H1 (cell line): ENCODE data around the gene SSMEM1. TPM values are rescaled to one million over a fixed set of nuclear protein-coding genes. Genes with fewer than 3 reads are reported as not detected.

Source experiments
- ATF3 ChIP-seq: IDR thresholded peaks from 2 replicates; pipeline ENCODE4 v1.6.1; 2011; ENCODE audit warnings: low read depth, mild to moderate bottlenecking, low read length; ENCODE audit not compliant: insufficient read depth
- BRCA1 ChIP-seq: IDR thresholded peaks from 2 replicates; pipeline ENCODE4 v1.6.1; 2012; ENCODE audit warnings: low read depth, low read length, improper control_type of control experiment
- EGR1 ChIP-seq: IDR thresholded peaks from 2 replicates; pipeline ENCODE4 v1.6.1; 2011; ENCODE audit warnings: low read depth, low read length, borderline replicate concordance
- GTF2F1 ChIP-seq: IDR thresholded peaks from 2 replicates; pipeline ENCODE4 v1.6.1; 2012; ENCODE audit warnings: low read depth, low read length, improper control_type of control experiment, borderline replicate concordance
- polyA plus RNA-seq, 7 experiments: library from polyadenylated mRNA; depleted of rRNA in 3 of 7; stranded (reverse) in 5 of 7; unstranded in 2 of 7; fragments of >200 nt in 5 of 7; fragments of 200-250 nt in 2 of 7; gene quantifications; 1 replicate in 5 of 7; 2 replicates in 1 of 7; 4 replicates in 1 of 7; pipeline versions ENCODE4 v1.2.1 to v1.2.3, GENCODE V29; 2011 to 2013; ENCODE audit warnings: missing spikeins in 2 of 7, mixed read lengths in 2 of 7
- total RNA-seq: library from RNA; stranded (reverse); fragmentation: NEBNext Ultra II Directional; extraction: Animal tissue kit (Norgen Biotek cat#: 25700); gene quantifications from 2 replicates; pipeline ENCODE4 v1.2.1, GENCODE V29; 2021

The SSMEM1 gene
- total and polyA plus RNA-seq, 2 of the 8 experiments (the other 6 are each of a cell fraction or from before 2014, with no cell fraction given) = not detected

- TF ChIP-seq BRCA1 (no peak), EGR1 (no peak), GTF2F1 (no peak), ATF3 (no peak)
Observed at GRCh38 chr7:130162196-130162595, 45.5 kb upstream of the SSMEM1 start (continued).
